ENCODE data around the gene CUX1. TPM values are rescaled to one million over a fixed set of nuclear protein-coding genes. Genes with fewer than 3 reads are reported as not detected.

The CUX1 gene
- total RNA-seq, 1 experiment from 2014 or later: 53.5 TPM

DNA sequence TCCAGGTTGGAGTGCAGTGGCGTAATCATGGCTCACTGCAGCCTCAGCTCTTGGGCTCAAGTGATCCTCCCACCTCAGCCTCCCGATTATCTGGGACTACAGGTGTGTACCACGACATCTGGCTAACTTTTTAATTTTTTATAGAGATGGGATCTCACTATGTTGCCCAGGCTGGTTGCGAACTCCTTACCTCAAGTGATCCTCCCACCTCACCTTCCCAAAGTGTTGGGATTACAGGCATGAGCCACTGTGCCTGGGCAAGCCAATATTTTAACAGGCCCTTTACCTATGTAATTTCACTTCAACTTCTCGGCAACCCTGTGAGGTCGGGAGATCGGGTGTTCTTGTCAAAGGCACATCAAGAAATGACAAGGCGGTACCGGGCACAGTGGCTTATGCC is 146.3 kb downstream of the CUX1 start:
- H3K27ac Mint-ChIP-seq: peak overlapping the region in 1 of 3 experiments; percentile 72; a peak in 2 of 7 replicates
- no peak overlapping the region for H2AK5ac ChIP-seq (ENCODE audit: insufficient read length, low read length)
- peaks cover 0 to 6% (median 3%) of the 10 kb centered on the region in 3 experiments; a peak in 5 of 7 replicates for H3K36me3 Mint-ChIP-seq (ENCODE audit: insufficient read depth in 1 of 3, low read depth in 3 of 3)
- H3K56ac ChIP-seq (ENCODE audit: insufficient read length, low read depth, low read length): no peak overlapping the region
- no peak overlapping the region for H2AFZ ChIP-seq (ENCODE audit: low read length)
- no peak overlapping the region for H3K4me2 ChIP-seq (ENCODE audit: insufficient read depth, insufficient read length, low read length)
- H3K4me3 Mint-ChIP-seq: no peak overlapping the region
- H4K20me1 ChIP-seq (ENCODE audit: control insufficient read depth, insufficient read depth, insufficient read length): no peaks in the 10 kb centered on the region
- peaks cover 15% of the 10 kb centered on the region for H3K79me2 ChIP-seq (ENCODE audit: insufficient read depth, low read length)
- no peak overlapping the region for H4K5ac ChIP-seq (ENCODE audit: insufficient read length, low read depth, low read length)
- no CpG with 5 or more reads among the region's 9 CpGs for WGBS (ENCODE audit: extremely low coverage, insufficient read length, low lambda C conversion rate)
- H3K27me3 Mint-ChIP-seq (ENCODE audit: low read depth): no peaks in the 10 kb centered on the region
- no peak overlapping the region for H3T11ph ChIP-seq (ENCODE audit: low read length)
- H4K91ac ChIP-seq (ENCODE audit: insufficient read length, low read depth, low read length): no peak overlapping the region
- no peak overlapping the region for H2BK15ac ChIP-seq (ENCODE audit: low read depth, low read length)
- peaks cover 7% of the 10 kb centered on the region for H3K79me1 ChIP-seq (ENCODE audit: insufficient read depth, low read depth, low read length, poor library complexity, severe bottlenecking)
- no peak overlapping the region for H2BK5ac ChIP-seq (ENCODE audit: insufficient read length, low read length)
- H3K4me1 Mint-ChIP-seq: peaks cover 9 to 18% of the 10 kb centered on the region in 2 experiments
- TF ChIP-seq, protein P1, sequence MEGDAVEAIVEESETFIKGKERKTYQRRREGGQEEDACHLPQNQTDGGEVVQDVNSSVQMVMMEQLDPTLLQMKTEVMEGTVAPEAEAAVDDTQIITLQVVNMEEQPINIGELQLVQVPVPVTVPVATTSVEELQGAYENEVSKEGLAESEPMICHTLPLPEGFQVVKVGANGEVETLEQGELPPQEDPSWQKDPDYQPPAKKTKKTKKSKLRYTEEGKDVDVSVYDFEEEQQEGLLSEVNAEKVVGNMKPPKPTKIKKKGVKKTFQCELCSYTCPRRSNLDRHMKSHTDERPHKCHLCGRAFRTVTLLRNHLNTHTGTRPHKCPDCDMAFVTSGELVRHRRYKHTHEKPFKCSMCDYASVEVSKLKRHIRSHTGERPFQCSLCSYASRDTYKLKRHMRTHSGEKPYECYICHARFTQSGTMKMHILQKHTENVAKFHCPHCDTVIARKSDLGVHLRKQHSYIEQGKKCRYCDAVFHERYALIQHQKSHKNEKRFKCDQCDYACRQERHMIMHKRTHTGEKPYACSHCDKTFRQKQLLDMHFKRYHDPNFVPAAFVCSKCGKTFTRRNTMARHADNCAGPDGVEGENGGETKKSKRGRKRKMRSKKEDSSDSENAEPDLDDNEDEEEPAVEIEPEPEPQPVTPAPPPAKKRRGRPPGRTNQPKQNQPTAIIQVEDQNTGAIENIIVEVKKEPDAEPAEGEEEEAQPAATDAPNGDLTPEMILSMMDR (conservative IDR thresholded peaks at IDR 0.05): no peak
- H2BK20ac ChIP-seq (ENCODE audit: low read depth, low read length, poor library complexity, severe bottlenecking): no peak overlapping the region
- no peaks in the 10 kb centered on the region for H3K9me3 ChIP-seq (ENCODE audit: control insufficient read depth, low read depth, low read length)
- H3K27me3 ChIP-seq (ENCODE audit: insufficient read depth, low read length): no peaks in the 10 kb centered on the region
- no peaks in the 10 kb centered on the region for H3K23me2 ChIP-seq (ENCODE audit: insufficient read length, low read depth, low read length, poor library complexity, severe bottlenecking)
- no peak overlapping the region for H3K4ac ChIP-seq (ENCODE audit: low read depth, low read length)
- no peak overlapping the region for H3K9ac ChIP-seq (ENCODE audit: extremely low read depth, insufficient read length, low read length)
- DNase-seq: no peak
- H3K14ac ChIP-seq (ENCODE audit: insufficient read depth, low read length): no peak overlapping the region
- H3K27ac ChIP-seq (ENCODE audit: insufficient read length, low read depth, low read length): no peak overlapping the region
- H4K8ac ChIP-seq (replicated peaks; ENCODE audit: insufficient read length, low read depth, low read length): no peak overlapping the region
- no peak overlapping the region for H2BK120ac ChIP-seq (ENCODE audit: low read depth, low read length, poor library complexity, severe bottlenecking)
- no peak overlapping the region for H2BK12ac ChIP-seq (ENCODE audit: insufficient read length, low read depth, low read length)
- no peaks in the 10 kb centered on the region; the same call in 1 of the 2 replicates for H3K4me1 ChIP-seq (ENCODE audit: insufficient read depth, low read length)
- H3K23ac ChIP-seq (ENCODE audit: insufficient read length, low read depth, low read length): no peak overlapping the region
- no peaks in the 10 kb centered on the region for H3K9me3 Mint-ChIP-seq
- H3K18ac ChIP-seq (ENCODE audit: insufficient read length, low read depth, low read length): no peak overlapping the region

Measured in H9 (cell line).